ENCODE results near the gene NUMB.

NUMB gene

GRCh38 chr14:73290279-73290678 is 168.1 kb downstream of the NUMB start:
- DNase-seq, result no peak

- DNase-seq, result no peak
These were observed 168.6 kb downstream of the NUMB start for GRCh38 chr14:73289729-73290128.

GRCh38 chr14:73289308-73289707 is 169.0 kb downstream of the NUMB start:
- DNase-seq, result peak in 2 of 56 donors; percentile 11

- no peak for DNase-seq
These were observed 171.3 kb downstream of the NUMB start for GRCh38 chr14:73287071-73287470.

GRCh38 chr14:73286598-73286997 is 171.7 kb downstream of the NUMB start:
- no peak for DNase-seq

- no peak for DNase-seq
These were observed 172.4 kb downstream of the NUMB start for GRCh38 chr14:73285979-73286378.

- peak in 14 of 56 donors; percentile 6 to 50 (median 22) for DNase-seq
These were observed 174.6 kb downstream of the NUMB start for GRCh38 chr14:73283608-73284379.

- DNase-seq, result no peak
These were observed 177.4 kb downstream of the NUMB start for GRCh38 chr14:73280903-73281302.

- DNase-seq, result no peak
These were observed 181.0 kb downstream of the NUMB start for GRCh38 chr14:73277376-73277775.

- DNase-seq, result no peak
These were observed 181.5 kb downstream of the NUMB start for GRCh38 chr14:73276836-73277235.

GRCh38 chr14:73273799-73274198 is 184.5 kb downstream of the NUMB start:
- DNase-seq, result no peak

GRCh38 chr14:73272393-73272792 is 186.0 kb downstream of the NUMB start:
- no peak for DNase-seq

- DNase-seq, result peak in 10 of 56 donors; percentile 9 to 42 (median 22)
These were observed 188.4 kb downstream of the NUMB start for GRCh38 chr14:73269729-73270531.

- DNase-seq, result no peak
These were observed 190.9 kb downstream of the NUMB start for GRCh38 chr14:73267474-73267873.

GRCh38 chr14:73266317-73266716 is 192.0 kb downstream of the NUMB start:
- no peak for DNase-seq

- no peak for DNase-seq
These were observed 192.7 kb downstream of the NUMB start for GRCh38 chr14:73265721-73266046.

- DNase-seq, result no peak
These were observed 193.2 kb downstream of the NUMB start for GRCh38 chr14:73264885-73265720.

- DNase-seq, result no peak
These were observed 194.1 kb downstream of the NUMB start for GRCh38 chr14:73264080-73264884.

GRCh38 chr14:73263606-73264005 is 194.7 kb downstream of the NUMB start:
- no peak for DNase-seq

- DNase-seq, result no peak
These were observed 195.7 kb downstream of the NUMB start for GRCh38 chr14:73262427-73263183.
